OCI-LY1 (cell line): Measurements from ENCODE around the gene PACC1.

Experiments used
- EZH2 ChIP-seq: fragments of 200-600 bp; sonication (generic), shearing (Covaris generic); IDR thresholded peaks from 2 replicates; pipeline ENCODE4 v1.8.0; 2017; ENCODE audit warnings: borderline replicate concordance, mixed run types, mild to moderate bottlenecking, antibody characterized with exemption, low read length, moderate library complexity, mixed read lengths
- TF ChIP-seq, protein P1 (sequence below): fragments of 200-600 bp; sonication (generic), shearing (Covaris generic); IDR thresholded peaks from 2 replicates; pipeline ENCODE4 v1.5.1; 2017; ENCODE audit warnings: mild to moderate bottlenecking, antibody characterized with exemption, low read length, moderate library complexity, mixed read lengths

DNA sequence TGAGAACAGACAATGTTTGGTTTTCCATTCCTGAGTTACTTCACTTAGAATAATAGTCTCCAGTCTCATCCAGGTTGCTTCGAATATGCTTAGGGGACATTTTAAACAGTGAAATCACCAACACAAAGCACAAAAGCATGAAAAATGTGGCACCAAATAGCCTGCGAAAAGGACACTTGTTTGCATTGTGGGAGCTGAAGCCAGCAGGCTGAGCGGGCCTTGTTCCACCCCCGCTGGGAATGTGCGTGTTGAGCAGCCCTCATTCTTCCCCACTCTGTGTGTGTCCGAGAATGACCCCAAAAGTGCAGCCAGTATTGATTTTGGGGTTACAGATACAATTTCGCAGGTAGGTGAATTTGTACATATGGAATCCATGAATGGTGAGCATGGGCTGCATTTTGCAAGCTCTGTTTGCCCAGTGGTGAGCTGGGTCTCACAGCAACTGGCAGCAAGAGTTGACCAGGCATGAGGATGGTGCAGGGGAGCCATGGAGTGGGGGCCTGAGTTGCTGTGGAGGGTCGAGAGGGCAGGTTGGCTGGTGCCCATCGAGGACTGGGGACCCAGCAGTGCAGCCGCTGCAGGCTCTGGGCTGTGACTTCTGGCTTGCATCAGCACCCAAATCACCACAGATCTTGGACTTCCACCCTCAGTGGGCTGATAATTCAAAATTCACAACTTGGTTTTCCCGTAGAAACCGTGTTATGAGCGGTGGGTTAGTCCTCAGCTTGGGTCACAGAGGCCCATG lies 47.4 kb upstream of the PACC1 start:
- TF ChIP-seq, protein P1, sequence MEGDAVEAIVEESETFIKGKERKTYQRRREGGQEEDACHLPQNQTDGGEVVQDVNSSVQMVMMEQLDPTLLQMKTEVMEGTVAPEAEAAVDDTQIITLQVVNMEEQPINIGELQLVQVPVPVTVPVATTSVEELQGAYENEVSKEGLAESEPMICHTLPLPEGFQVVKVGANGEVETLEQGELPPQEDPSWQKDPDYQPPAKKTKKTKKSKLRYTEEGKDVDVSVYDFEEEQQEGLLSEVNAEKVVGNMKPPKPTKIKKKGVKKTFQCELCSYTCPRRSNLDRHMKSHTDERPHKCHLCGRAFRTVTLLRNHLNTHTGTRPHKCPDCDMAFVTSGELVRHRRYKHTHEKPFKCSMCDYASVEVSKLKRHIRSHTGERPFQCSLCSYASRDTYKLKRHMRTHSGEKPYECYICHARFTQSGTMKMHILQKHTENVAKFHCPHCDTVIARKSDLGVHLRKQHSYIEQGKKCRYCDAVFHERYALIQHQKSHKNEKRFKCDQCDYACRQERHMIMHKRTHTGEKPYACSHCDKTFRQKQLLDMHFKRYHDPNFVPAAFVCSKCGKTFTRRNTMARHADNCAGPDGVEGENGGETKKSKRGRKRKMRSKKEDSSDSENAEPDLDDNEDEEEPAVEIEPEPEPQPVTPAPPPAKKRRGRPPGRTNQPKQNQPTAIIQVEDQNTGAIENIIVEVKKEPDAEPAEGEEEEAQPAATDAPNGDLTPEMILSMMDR: no peak
- no peak for TF ChIP-seq EZH2
